Medulla oblongata (tissue), 1 donor: ENCODE results near the gene CD244.

Experiments
- DNase-seq: peaks from one replicate; pipeline ENCODE4 v3.0.0-alpha.2; 2015; ENCODE audit errors: extremely low spot score

The CD244 gene

GRCh38 chr1:160846281-160846680 lies 16.4 kb downstream of the CD244 start:
- DNase-seq: no peak

GRCh38 chr1:160844447-160845232 lies 18.0 kb downstream of the CD244 start:
- DNase-seq: no peak

- no peak for DNase-seq
Observed at GRCh38 chr1:160841079-160841478, 21.6 kb downstream of the CD244 start.

DNA sequence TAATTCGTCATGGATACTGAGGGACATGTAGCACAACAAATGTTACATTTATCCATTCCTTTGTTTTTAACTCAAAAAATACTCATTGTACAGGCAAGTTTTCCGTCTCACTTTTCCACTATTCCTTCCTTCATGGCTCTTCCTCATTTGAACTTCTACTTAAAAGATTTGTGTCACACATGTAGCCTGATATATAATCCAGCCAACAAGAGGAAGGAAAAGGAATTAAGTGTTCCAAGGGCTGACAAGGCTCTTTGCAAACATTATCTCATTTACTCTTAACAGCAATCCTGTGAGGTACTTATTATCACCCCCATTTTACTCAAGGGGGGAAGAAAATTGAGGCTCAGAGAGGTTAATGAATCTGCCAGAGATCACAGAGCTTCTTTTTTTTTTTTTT lies 22.9 kb downstream of the CD244 start:
- DNase-seq: no peak

DNA sequence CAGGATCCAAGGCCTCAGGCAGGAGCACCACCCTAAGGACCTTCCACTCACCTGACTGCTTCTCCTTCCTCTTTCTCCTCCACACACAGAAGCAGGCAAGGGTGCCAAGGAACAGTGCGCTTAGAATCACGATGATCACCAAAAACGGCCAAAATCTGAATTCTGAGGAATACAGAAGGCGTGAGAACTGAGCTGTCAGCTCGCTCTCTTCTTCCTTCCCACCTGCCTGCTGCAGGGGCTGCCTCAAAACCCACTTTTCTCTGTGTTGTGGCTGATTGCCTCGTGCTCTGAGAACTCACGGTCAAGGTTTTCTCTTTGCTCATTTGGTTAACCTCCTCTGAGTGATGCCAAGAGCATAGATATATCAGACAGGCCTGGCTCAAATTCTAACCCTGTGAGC lies 23.8 kb downstream of the CD244 start:
- no peak for DNase-seq

GRCh38 chr1:160837558-160838205 lies 25.0 kb downstream of the CD244 start:
- peak; percentile 37 for DNase-seq

- DNase-seq: peak; percentile 2
Observed at GRCh38 chr1:160836981-160837557, 25.6 kb downstream of the CD244 start.

DNA sequence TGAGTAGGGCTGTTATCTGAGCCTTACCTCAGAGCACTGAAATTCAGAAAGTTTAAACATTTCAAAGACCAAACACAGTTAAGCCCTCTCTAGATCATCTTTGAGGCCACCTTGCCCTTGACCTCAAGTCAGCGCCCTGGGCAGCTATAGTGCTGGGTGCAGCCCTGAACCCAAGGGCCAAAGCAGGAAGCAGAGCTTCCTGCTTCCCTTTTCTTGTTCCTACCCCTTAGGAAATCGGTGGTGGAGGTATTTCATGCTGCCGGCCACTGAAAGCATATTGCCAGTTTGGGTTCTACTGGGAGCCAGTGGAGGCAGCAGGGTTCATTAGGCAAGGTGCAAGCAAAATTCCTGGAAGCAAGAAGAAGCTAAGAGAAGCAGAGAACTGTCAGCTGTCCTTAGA lies 26.1 kb downstream of the CD244 start:
- DNase-seq: no peak

GRCh38 chr1:160835751-160836150 lies 26.9 kb downstream of the CD244 start:
- no peak for DNase-seq

- DNase-seq: peak; percentile 51
Observed at GRCh38 chr1:160834945-160835565, 27.6 kb downstream of the CD244 start.

DNA sequence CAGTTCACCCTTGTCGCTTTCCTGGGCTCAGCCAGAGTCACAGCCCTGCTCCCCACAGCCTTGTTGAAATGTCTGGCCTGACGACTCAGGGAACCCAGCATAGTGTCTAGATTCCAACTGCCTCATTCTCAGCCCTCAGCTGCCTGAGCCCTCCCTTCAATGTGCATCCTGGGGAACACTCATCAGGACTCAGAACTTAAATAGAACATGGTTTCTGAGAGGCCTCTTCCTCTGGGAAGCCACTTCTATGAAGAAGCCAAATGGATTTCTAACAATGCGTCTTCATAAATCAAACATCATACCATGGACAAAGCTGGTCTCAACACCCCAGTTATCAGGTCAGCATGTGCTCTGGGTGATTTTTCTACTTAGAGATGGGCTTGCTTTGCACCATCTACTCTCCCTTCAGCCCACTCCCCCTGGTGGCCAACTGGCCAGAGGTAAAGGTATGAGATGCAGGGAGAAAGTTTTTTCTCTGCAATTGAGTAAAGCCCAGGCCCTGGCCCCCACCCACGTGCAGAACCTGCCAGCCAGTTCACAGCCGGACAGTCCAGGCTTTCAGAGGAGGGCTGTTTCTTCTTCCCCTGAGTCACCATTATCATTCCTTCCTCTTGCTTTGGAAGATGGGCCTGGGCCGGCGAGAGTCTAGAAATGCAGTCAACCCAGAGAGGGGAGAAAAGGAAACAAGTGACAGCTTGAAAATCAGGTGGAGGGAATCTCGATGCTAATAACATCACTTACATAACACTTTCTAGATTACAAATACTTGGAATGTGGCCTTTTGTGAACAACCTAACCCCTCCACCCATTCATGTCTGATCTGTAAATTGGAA lies 32.1 kb downstream of the CD244 start:
- peak; percentile 25 for DNase-seq

GRCh38 chr1:160829766-160830165 lies 32.9 kb downstream of the CD244 start:
- DNase-seq: no peak

GRCh38 chr1:160827418-160827817 lies 35.3 kb downstream of the CD244 start:
- no peak for DNase-seq

DNA sequence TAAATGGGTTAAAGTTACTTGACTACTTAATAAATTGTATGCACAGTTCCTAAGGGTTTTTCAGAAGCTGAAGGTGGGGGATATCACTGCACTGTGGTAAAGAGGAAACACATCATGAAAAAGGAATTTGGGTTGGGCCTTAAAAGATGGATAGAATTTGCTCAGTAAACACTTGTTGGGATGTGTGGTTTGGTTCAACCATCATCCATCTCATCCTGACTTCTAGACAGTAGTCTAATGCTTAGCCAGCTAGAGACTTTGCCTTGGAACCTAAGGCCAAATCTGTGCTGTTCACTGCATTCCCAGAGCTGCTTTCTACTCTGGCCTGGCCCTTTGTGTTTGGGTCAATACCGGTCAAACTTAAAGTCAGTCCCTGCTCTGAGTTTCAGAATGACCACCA lies 36.1 kb downstream of the CD244 start:
- DNase-seq: no peak

- DNase-seq: no peak
Observed at GRCh38 chr1:160823296-160823695, 39.4 kb downstream of the CD244 start.

- no peak for DNase-seq
Observed at GRCh38 chr1:160821627-160822026, 41.1 kb downstream of the CD244 start.

DNA sequence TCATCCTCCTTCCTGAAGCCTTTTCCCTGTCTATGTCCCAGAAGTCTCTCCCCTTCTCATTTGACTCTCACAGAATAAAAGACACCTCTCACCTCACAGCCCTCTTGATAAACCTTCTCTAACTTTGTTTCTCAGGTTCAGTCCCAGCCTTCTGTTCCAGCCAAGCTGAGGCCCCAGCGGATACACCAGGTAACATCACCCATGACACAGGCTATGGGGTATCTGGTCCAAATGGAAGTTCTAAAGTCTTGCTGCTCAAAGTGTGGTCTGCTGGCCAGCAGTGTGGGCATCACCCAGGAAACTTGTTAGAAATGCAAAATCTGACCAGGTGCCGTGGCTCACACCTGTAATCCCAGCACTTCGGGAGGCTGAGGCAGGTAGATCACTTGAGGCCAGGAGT lies 43.5 kb downstream of the CD244 start:
- DNase-seq: no peak

DNA sequence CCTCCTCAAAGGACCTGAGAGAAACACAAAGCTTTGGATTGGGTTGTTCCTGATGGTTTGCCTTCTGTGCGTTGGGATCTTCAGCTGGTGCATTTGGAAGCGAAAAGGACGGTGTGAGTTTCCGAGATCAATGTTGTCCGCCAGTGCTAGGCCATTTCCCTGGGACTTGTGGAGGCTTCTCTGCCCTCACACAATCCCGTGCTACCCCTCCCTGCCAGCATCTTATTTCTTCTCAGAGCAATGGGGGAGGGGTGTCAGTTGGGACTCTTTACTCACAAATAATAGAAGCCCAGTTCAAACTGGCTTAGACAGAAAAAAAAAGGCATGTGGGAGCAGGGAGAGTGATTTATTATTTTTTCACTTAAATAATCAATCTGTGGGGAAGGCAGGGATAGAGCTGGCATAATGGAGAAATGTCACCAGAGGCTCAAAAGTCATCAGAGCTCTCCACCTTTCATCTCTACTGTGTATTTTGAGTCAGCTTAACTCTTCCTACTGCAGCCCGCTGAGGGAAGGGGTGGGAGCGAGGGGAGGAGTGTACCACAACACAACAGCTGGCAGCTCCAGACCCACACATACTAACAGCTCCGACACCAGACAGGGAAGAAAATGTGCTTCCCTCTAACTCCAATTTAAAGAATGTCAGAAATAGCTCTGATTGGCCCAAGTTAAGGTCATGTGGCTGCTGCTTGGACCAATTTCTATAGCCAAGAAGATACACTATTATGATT lies 44.3 kb downstream of the CD244 start:
- no peak for DNase-seq

GRCh38 chr1:160814856-160815255 lies 47.8 kb downstream of the CD244 start:
- no peak for DNase-seq

GRCh38 chr1:160814316-160814715 lies 48.4 kb downstream of the CD244 start:
- no peak for DNase-seq

GRCh38 chr1:160813215-160813614 lies 49.5 kb downstream of the CD244 start:
- DNase-seq: no peak
